ENCODE results near the gene MAPKAPK2.

DNA sequence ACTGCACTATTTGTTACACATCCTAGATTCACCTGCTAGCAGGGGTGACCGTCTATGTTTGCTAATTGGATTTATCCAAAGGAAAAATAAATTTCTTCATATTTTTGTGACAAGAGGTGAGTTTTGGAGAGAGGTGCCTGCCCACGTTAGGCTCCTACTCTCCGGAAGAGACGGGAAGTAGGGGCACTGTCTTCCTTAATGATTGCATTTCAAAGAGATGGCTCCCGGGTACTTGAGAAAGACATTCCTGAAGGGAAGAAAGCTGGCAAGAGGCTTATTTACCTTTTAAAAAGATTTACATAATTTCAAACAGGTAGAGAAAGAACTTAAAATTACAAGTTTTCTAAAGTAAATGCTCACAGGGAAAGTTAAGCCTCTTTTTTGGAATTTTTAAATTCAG lies 67.2 kb downstream of the MAPKAPK2 start:
- TF ChIP-seq POLR2A (IDR thresholded peaks at IDR 0.05; ENCODE audit: low read depth, low read length) (no peak), POLR2AphosphoS5 (IDR thresholded peaks at IDR 0.05; ENCODE audit: low read depth, low read length) (no peak), PAX5 (IDR thresholded peaks at IDR 0.05; ENCODE audit: insufficient read depth, low read length, severe bottlenecking) (no peak), TAF1 (IDR thresholded peaks at IDR 0.05; ENCODE audit: low read depth, low read length) (no peak)
